Left ventricle myocardium inferior (tissue), 1 donor: ENCODE results near the gene PTPRT. TPM values are rescaled to one million over a fixed set of nuclear protein-coding genes. Genes with fewer than 3 reads are reported as not detected.

Experiments used
- DNase-seq: peaks from one replicate; pipeline ENCODE4 v3.0.0-alpha.2; 2020
- H3K27ac ChIP-seq: fragments of 200-600 bp; replicated peaks from 2 replicates; pipeline ENCODE4 v1.8.0; 2021
- H3K27me3 ChIP-seq: fragments of 200-600 bp; 2 replicates; pipeline ENCODE4 v1.8.0; 2021; ENCODE audit warnings: low read depth
- H3K36me3 ChIP-seq: fragments of 200-600 bp; 2 replicates; pipeline ENCODE4 v1.8.0; 2021
- H3K4me1 ChIP-seq: fragments of 200-600 bp; 2 replicates; pipeline ENCODE4 v1.8.0; 2021
- H3K4me3 ChIP-seq: fragments of 200-600 bp; 2 replicates; pipeline ENCODE4 v1.8.0; 2021; ENCODE audit warnings: mild to moderate bottlenecking, moderate library complexity
- H3K9me3 ChIP-seq: fragments of 200-600 bp; replicated peaks from 2 replicates; pipeline ENCODE4 v1.8.0; 2021
- CTCF ChIP-seq: fragments of 200-600 bp; IDR thresholded peaks from 2 replicates; pipeline ENCODE4 v1.8.0; 2021; ENCODE audit warnings: antibody characterized with exemption, mild to moderate bottlenecking, borderline replicate concordance
- intact Hi-C: fragments of 100-400 bp; cut with micrococcal nuclease; formaldehyde crosslinking; loops from one replicate; pipeline ENCODE4 v1.11.0; 2022
- total RNA-seq: library from RNA; stranded (reverse); fragmentation: NEBNext Ultra II Directional; extraction: Animal tissue kit (Norgen Biotek cat#: 25700); gene quantifications from one replicate; pipeline ENCODE4 v1.2.1, GENCODE V29; 2021
- donor health status: DM: no; HTN: yes; CAD: no; lungs with severe emphysema.

The PTPRT gene
- total RNA-seq, 1 donor from 2014 or later = 0.08 TPM

GRCh38 chr20:43017241-43018030 lies 172.3 kb downstream of the PTPRT start:
- intact Hi-C loops = no loop called here
- Histone ChIP-seq H3K4me3 (no peak overlapping the region), H3K36me3 (no peaks in the 10 kb centered on the region), H3K4me1 (no peaks in the 10 kb centered on the region), H3K9me3 (no peaks in the 10 kb centered on the region), H3K27me3 (peaks cover 17% of the 10 kb centered on the region), H3K27ac (no peak overlapping the region)
- no peak for DNase-seq
- TF ChIP-seq CTCF = no peak

- Histone ChIP-seq H3K4me3 (no peak overlapping the region), H3K36me3 (no peaks in the 10 kb centered on the region), H3K27me3 (peaks cover 17% of the 10 kb centered on the region), H3K9me3 (no peaks in the 10 kb centered on the region), H3K4me1 (no peaks in the 10 kb centered on the region), H3K27ac (no peak overlapping the region)
- intact Hi-C loops = no loop called here
- no peak for DNase-seq
- no peak for TF ChIP-seq CTCF
These were observed 173.4 kb downstream of the PTPRT start for GRCh38 chr20:43016257-43016656.

- intact Hi-C loops = no loop called here
- no peak overlapping the region for H3K4me3 ChIP-seq
- H3K36me3 ChIP-seq = no peaks in the 10 kb centered on the region
- no peak overlapping the region for H3K27ac ChIP-seq
- no peak for DNase-seq
- peaks cover 17% of the 10 kb centered on the region for H3K27me3 ChIP-seq
- TF ChIP-seq CTCF = no peak
- no peaks in the 10 kb centered on the region for H3K9me3 ChIP-seq
- H3K4me1 ChIP-seq = no peaks in the 10 kb centered on the region
These were observed 174.1 kb downstream of the PTPRT start for GRCh38 chr20:43015566-43015965.

- intact Hi-C loops = no loop called here
- TF ChIP-seq CTCF = no peak
- no peak for DNase-seq
- H3K36me3 ChIP-seq = no peaks in the 10 kb centered on the region
- H3K27ac ChIP-seq = no peak overlapping the region
- peaks cover 17% of the 10 kb centered on the region for H3K27me3 ChIP-seq
- no peaks in the 10 kb centered on the region for H3K9me3 ChIP-seq
- H3K4me1 ChIP-seq = no peaks in the 10 kb centered on the region
- no peak overlapping the region for H3K4me3 ChIP-seq
These were observed 175.5 kb downstream of the PTPRT start for GRCh38 chr20:43014206-43014605.

- Histone ChIP-seq H3K4me1 (no peaks in the 10 kb centered on the region), H3K36me3 (no peaks in the 10 kb centered on the region), H3K27ac (no peak overlapping the region), H3K9me3 (no peaks in the 10 kb centered on the region), H3K4me3 (no peak overlapping the region), H3K27me3 (peaks cover 5% of the 10 kb centered on the region)
- intact Hi-C loops = no loop called here
- no peak for TF ChIP-seq CTCF
- no peak for DNase-seq
These were observed 178.2 kb downstream of the PTPRT start for GRCh38 chr20:43011491-43011890.
